ENCODE results near the gene TLX3.

The TLX3 gene

DNA sequence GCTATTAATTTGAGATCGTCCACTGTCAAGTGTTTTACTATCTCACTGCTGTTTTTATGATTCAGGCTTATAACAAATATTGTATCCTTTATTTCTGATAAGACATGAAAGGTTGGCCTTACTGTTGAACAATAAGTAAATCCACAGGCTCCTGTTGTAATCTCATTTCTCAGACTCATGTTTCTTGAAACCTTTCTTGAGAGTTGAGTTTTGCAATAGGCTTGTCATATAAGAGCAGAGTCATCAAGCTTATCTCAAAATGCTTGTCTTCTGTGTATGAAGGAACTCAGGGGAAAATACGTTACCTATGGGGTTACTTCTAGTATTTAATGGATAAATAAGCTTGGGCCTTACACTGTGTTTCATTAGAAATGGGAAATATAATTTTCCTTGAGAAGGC is 9.2 kb upstream of the TLX3 start:
- DNase-seq (ENCODE audit: low spot score): no peak
- TF ChIP-seq, protein P1, sequence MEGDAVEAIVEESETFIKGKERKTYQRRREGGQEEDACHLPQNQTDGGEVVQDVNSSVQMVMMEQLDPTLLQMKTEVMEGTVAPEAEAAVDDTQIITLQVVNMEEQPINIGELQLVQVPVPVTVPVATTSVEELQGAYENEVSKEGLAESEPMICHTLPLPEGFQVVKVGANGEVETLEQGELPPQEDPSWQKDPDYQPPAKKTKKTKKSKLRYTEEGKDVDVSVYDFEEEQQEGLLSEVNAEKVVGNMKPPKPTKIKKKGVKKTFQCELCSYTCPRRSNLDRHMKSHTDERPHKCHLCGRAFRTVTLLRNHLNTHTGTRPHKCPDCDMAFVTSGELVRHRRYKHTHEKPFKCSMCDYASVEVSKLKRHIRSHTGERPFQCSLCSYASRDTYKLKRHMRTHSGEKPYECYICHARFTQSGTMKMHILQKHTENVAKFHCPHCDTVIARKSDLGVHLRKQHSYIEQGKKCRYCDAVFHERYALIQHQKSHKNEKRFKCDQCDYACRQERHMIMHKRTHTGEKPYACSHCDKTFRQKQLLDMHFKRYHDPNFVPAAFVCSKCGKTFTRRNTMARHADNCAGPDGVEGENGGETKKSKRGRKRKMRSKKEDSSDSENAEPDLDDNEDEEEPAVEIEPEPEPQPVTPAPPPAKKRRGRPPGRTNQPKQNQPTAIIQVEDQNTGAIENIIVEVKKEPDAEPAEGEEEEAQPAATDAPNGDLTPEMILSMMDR (conservative IDR thresholded peaks at IDR 0.05; ENCODE audit: low read depth): no peak
- CTCF ChIA-PET: no interaction called here
- no peak overlapping the region for H3K27ac ChIP-seq
- POLR2A ChIA-PET (ENCODE audit: low non-redundant PET): no interaction called here

- DNase-seq (ENCODE audit: low spot score): no peak
- CTCF ChIA-PET: no interaction called here
- POLR2A ChIA-PET (ENCODE audit: low non-redundant PET): no interaction called here
- TF ChIP-seq, protein P1 (conservative IDR thresholded peaks at IDR 0.05; ENCODE audit: low read depth): no peak
- H3K27ac ChIP-seq: no peak overlapping the region
Measured at GRCh38 chr5:171300358-171300757, 8.7 kb upstream of the TLX3 start.

GRCh38 chr5:171306166-171306565 is 2.9 kb upstream of the TLX3 start:
- DNase-seq (ENCODE audit: low spot score): no peak
- POLR2A ChIA-PET (ENCODE audit: low non-redundant PET): no interaction called here
- TF ChIP-seq, protein P1 (conservative IDR thresholded peaks at IDR 0.05; ENCODE audit: low read depth): no peak
- H3K27ac ChIP-seq: no peak overlapping the region
- CTCF ChIA-PET: interaction anchor here (1.2 kb wide), 1 partner anchor 99 kb away, joined by 3 read pairs; no protein-coding TSS in a partner anchor

- TF ChIP-seq, protein P1 (conservative IDR thresholded peaks at IDR 0.05; ENCODE audit: low read depth): no peak
- DNase-seq (ENCODE audit: low spot score): no peak
- ChIA-PET CTCF (interaction anchor here (1.2 to 1.7 kb wide), 2 partner anchors 15 to 100 kb away, joined by 3 to 5 read pairs; no protein-coding TSS in a partner anchor), POLR2A (ENCODE audit: low non-redundant PET) (no interaction called here)
- no peak overlapping the region for H3K27ac ChIP-seq
Measured at GRCh38 chr5:171306781-171307591, 2.1 kb upstream of the TLX3 start.

GRCh38 chr5:171307789-171308452 is 1.1 kb upstream of the TLX3 start:
- no peak overlapping the region for H3K27ac ChIP-seq
- POLR2A ChIA-PET (ENCODE audit: low non-redundant PET): no interaction called here

More at GRCh38 chr5:171307789-171308452, 1.1 kb upstream of the TLX3 start:
- CTCF ChIA-PET: interaction anchor here (1.7 kb wide), 1 partner anchor 16 kb away, joined by 5 read pairs; no protein-coding TSS in a partner anchor
- TF ChIP-seq, protein P1 (conservative IDR thresholded peaks at IDR 0.05; ENCODE audit: low read depth): no peak
- no peak for DNase-seq (ENCODE audit: low spot score)
